Hematopoietic multipotent progenitor cell (in vitro differentiated cells): Measurements from ENCODE around the gene SFTA2. TPM values are rescaled to one million over a fixed set of nuclear protein-coding genes. Genes with fewer than 3 reads are reported as not detected.
A peak's percentile ranks its signal among the peaks of the same experiment; 100 is the strongest.
"Not testable (repeated sequence)": the region's sequence is repeated elsewhere in the genome, so short reads cannot be mapped to it uniquely, and the experiment has no call there.

Source experiments
- DNase-seq, 3 donors: peaks; one replicate each; pipeline ENCODE4 v3.0.0-alpha.2; 2011 to 2015; ENCODE audit warnings: low read depth in 2 of 3, low spot score in 2 of 3
- total RNA-seq: library from RNA; depleted of rRNA; stranded (reverse); fragments of >200 nt; gene quantifications from one replicate; pipeline ENCODE4 v1.2.3, GENCODE V29; 2012

SFTA2 gene
- total RNA-seq = not detected

DNA sequence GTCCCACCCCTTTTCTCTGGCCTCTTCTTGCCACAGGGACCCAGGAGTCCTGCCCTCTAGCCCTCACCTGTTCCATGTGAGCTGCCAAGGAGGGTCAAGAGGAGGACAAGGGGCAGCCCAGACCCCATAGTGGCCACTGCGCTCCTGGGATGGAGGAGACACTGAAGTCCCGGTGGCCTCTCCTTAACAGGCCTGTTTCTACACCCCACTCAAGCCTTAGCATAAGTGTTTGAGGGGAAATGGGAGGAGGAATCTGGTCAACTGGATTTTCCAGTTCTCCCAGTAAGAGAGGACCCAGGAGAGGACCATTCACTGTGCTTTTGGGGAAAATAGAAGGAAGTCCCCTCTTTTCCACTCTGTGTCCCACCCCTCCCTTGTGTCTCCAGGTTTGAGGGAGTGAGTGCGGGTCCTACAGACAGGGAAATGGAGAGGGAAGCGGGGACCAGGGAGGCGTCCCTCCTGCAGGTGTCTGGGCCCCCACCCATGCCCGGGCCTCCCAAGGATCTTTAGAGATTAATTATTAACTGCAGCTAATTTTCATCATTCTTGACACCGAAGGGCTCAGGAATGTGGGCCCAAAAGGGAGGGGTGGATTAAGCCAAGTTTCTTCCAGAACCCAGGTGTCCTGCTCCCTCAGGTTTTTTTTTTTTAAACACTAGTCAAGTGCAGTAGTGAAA is at the start of gene SFTA2:
Gene SFTA2, minus strand, starts transcription at position 202 of the 677 bp plus-strand sequence. Its CDS starts 74 bp downstream, at position 128.
- no peak for DNase-seq

DNA sequence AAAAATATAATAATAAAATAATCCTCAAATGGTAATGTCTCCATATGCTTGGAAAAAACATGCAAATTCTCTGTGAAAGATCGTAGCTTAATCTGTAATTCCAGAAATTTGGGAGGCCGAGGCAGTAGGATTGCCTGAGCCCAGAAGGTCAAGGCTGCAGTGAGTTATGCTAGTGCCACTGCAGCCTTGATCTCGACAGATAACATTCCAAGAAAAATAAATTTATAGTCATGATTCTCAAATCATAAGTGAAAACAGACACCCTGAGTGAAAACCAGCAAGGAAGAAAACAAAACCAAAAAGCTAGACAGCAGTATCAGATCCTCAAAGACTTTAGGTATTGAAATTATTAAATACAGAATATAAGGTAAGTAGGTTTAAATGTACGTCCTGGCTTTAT is 47.7 kb upstream of the SFTA2 start:
- DNase-seq = no peak

DNA sequence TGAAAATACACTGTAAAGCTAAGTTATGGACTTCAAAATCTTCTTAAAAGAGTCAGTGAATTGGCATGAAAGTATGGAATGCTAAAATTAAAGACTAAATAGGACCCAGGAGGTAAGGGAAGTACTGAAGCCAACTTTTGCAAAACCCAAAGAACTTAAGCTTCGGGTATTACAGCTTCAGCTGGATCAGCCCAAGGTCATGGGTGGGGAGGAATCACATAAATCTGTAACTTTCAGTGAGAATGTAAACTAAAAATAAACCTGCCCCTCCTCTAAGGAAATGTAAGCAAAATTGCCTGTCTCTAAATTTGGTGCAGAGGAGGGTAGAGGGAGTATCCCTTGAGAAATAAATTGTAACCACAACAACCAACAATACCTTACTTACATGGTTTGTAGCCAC is 47.2 kb upstream of the SFTA2 start:
- DNase-seq = no peak

DNA sequence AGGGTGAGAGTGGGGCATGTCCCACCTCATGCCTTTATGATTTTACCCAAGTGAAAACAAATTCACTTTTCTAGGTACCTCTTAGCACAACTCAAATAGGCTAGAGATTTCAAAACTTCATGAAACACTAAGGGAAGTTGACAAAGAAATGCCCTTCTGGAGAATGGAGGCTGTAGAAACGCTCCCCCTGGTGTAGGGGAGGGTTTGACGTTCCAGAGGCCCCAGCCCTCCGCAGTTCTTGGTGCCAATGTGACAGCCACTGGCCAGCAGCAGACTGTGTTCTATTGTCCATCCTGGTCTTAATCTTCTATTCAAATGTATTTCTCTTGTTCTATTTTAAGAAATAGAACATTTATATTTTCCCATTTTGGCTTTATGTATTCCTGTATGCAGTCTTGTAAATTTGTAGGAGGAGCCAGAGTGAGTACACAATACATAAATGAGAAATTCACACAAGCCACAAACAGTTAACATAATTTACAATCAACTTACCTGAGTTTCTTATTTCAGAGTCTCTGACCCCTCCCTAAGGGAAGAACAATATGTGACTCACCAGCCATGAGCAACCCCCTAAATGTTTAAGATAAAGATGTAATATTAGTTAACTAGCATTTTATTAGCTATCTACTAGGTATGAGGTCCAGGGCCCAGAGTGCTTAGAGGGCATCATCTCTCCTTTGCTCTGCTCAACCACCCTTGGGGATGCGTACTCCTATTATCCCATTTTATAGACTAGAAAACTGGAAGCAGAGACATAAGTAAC is 42.7 kb upstream of the SFTA2 start:
- DNase-seq = no peak

DNA sequence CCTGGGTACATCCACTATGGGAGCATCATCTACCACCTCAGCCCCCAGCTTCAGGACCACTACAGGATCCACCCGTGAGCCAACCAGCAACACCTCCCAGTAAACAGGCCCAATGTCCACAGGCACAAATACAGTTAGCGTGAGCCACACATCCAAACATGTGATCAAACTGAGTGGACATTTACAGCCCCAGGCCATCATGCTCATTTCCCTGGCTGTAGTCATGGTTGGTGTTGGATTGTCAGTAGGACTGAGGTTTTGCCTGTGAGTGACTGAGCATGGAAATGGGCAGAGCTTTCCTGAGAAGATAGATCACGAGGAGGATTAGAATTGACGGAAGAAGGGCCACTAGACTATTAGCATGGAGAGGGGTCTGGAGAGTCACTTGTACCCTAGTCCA is 40.8 kb upstream of the SFTA2 start:
- DNase-seq = no peak

DNA sequence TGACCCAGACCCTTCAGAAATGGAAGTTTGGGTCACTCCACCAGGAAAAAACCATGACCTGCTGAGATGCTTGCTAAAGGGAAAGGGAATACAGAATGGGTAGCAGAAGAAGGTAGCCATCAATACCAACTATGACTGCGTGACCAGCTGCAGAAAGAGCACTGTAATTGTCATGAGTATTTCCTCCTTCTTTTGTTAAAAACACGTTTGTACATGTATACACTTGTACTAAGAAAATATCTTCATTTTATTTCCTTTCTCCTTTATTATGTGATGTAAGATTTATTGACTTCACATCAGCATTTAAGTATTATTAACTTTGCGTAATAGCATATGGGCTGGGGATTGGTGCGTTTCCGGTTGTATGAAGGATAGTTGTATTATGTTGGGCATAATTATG is 39.0 kb upstream of the SFTA2 start:
- no peak for DNase-seq

DNA sequence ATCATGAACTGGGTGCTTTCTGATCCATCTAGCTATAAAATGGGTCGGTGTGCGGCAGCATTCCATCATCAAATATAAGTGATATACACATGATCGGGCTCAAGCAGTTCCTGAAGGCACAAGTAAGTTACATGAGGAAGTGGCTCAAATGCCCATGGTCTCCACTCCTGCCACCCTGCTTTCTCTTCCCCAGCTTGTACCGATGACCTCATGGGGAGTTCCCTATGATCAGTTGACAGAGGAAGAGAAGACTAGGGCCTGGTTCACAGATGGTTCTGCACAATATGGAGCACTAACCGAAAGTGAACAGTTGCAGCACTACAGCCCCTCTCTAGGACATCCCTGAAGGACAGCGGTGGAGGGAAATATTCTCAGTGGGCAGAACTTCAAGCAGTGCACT is 37.2 kb upstream of the SFTA2 start:
- not testable (repeated sequence) for DNase-seq

DNA sequence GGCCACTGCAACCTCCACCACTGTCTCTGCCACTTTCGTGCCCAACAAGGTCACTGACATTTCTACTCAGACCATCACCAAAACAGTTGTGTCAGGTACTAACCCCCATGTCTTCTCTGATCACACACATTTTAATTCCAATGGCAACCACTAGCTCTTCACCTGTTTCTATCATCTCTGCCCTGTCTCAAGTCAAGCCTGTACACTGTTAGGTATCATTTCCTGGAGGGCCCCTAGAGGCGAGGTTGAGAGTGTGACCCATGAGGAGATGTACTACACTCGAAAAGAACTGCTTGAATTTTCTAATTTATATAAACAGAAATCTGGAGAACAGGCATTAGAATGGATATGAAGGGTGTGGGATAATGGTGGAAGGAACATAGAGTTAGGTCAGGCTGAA is 34.2 kb upstream of the SFTA2 start:
- no peak for DNase-seq

DNA sequence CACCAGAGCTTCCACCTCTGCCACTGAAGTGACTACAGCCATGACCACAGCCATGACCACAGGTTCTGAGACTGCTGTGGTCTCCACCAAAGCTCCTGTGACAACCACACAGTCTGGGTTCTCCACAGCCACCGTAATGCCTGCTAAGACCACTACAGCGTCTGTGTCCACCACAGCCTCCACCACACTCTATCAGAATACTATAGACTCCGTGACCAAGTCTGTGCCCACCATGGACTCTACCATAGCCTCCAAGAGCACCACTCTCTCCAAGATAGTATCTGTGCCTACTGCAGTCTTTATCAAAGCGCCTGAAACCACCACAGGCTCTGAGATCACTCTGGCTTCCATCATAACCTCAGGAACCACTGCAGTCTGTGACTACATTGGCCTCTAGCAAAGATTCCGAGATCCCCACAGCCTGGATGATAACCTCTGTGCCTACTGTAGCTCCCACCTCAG is 33.2 kb upstream of the SFTA2 start:
- DNase-seq = no peak

DNA sequence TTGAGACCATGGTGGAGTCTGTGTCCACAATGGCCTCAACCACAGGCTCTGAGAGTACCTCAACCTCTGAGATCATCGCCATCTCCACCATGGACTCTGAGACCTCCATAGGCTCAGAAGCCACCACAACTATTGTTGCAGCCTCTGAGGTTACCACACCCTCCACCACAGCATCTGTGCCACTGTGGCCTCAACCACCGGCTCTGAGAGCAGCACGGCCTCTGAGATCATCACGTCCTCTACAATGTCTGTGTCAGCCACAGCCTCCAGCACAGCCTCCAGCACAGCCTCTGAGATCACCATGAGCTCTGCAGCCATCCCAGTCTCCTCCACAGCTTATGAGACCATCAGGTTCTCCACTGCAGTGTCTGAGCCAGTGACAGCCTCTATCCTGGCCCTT is 32.1 kb upstream of the SFTA2 start:
- DNase-seq = no peak

DNA sequence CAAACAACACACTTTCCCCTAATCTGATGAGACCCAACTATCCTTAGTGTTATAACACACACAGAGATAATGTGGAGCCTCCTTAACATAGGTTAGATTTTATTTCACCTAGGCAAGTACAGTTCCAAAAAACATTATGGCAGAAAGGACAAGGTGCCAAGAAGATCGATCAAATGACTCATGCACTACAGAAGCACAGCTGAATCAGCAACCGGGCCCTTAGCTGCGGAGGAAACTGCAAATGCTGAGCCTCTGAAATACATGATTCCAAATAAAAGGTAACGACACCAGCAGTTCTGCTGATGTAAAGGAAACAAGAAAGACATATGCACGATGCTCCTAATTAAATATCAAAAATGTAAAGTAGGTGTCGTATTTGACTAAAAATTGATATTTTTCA is 31.7 kb upstream of the SFTA2 start:
- no peak for DNase-seq

DNA sequence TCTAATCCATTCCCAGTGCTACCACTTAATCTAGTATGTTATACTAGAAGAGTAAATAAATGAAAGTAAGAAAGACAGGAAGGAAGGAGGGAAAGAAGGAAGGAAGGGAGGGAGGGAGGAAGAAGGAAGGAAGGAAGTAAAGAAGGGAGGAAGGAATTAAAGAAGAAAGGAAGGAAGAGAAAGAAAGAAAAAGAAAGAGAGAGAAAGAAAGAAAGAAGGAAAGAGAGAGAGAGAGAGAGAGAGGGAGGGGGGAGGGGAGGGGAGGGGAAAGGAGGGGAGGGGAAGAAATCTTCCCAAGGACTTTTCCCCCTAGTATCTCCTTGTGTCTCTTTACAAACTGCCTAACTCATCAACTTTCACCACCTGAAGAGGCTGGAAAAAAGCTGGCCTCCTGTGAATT is 30.7 kb upstream of the SFTA2 start:
- no peak for DNase-seq

DNA sequence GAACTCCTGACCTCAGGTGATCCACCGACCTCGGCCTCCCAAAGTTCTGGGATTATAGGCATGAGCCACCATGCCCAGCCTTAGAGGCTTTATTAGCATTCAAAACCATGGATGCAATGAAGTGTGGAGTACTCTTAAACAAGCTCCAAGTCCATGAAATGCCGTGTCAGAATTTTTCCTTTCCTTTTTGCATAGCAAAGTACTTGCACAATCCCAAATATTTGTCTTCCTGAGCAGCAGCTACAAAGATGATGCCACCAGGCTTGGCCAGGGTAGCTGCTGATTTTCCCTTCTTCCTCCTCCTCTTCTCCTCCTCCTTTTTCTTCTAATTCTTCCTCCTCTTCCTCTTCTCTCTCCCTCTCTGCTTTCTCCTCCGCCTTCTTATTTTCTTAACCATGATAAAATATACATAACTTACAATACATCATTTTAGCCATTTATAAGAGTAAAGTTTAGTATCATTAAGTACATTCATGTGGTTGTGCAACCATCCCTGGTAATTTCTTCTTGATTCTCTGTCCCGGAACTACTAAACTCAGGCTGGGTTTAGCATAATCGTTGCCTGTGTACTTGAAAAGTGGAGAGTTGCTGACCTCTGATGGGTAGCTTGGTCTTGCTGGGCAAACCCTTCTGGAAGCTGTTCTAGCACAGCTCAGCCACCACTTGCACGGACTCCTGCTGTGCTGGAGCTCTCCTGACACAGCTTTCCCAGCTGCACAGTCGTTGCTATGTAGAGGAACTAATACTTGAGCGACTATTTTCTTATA is 29.1 kb upstream of the SFTA2 start:
- DNase-seq = no peak

DNA sequence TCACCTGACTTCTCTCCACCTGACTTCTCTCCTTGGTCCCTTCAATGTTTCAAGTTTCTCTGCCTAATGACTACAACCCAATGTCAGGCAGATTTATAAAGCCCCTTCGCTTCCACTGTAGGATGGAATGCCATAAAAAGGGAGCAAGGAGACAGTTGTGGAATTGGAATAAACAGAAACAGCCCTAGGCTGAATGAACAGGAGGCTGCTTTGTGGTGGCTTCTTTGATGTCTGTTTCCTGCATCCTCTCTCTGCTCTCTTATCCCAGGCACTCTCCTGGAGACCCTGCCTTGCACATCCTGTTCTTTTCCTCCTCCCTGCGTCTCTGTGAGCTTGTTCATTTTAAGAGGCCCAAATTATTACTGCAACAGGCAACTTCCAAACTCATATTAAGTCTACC is 25.7 kb upstream of the SFTA2 start:
- no peak for DNase-seq

DNA sequence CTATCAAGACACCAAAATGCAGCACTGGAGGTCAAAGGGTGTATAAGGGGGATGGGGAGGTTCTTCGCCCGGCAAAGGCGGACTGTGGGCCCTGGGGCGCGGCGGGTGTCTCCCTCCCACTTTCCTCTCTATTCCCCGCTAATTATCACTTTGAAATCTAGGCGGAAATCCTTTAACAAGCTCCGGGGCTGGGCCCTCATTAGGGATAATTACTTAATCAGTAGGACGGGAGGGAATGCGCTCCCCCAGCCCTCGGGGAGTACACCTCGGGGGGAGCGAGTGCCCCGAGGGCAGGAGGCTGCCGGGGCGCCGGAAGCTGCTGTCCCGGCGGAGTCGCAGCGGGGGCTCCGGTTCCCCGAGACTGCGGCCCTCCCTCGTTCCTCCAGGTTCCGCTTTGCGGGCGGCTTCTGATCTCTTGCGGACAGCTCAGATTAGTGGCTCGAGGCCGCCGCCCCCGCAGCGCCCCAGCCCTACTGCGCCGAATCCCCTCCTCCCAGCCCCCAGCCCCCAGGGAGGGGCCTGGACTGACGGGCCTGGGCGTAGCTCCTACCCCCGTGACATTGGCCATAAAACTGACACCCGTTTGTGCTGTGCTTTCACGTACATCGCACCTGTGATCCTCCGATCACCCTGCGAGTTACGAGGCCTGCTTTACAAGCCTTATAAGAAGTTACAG is 23.5 kb upstream of the SFTA2 start:
- peak; percentile 19 to 73 (median 72) for DNase-seq

DNA sequence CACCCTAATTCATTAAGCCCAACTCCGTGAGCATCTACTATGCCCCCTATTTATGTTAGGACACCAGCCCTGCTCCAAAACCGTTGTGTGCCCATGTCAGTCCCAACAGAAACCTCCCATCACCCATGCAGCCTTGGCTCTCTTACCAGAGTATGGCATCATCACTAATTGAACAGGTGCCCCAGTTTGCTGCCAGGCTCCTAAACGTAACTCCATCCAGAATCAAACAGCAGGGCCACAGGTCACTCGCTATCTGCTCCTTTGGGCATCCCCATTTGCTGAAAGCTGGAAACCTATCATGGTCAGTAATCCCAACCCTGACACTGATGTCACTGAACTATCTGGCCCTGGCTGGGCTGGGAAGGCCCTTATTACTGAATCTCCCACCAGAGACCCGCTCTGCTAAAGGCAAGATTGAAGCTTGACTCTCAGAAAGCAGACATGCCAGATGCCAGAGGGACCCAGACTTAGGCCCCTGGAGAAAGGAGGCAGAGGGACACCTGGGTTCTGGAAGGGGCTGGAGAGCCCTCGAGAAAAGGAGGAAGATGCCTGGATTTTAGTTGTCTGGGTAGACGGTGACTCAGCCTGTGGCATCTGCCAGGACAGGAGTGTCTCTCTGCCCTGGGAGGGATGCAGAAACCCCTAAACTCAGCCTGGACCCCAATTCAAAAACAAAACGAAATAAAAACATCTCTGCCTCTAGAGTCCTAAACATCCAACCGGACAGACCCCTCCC is 22.8 kb upstream of the SFTA2 start:
- peak in 1 of 3 donors; percentile 5 for DNase-seq

DNA sequence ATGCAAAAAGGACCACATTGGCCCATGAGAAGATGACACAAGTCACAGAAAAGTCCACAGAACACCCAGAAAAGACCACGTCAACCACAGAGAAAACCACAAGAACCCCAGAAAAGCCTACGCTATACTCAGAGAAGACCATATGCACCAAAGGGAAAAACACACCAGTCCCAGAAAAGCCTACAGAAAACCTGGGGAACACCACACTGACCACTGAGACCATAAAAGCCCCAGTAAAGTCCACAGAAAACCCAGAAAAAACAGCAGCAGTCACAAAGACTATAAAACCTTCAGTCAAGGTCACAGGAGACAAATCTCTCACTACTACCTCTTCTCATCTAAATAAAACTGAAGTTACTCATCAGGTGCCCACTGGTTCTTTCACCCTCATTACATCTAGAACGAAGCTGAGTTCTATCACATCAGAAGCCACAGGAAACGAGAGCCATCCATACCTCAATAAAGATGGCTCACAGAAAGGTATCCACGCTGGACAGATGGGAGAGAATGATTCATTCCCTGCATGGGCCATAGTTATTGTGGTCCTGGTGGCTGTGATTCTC is 20.0 kb upstream of the SFTA2 start:
- no peak for DNase-seq

DNA sequence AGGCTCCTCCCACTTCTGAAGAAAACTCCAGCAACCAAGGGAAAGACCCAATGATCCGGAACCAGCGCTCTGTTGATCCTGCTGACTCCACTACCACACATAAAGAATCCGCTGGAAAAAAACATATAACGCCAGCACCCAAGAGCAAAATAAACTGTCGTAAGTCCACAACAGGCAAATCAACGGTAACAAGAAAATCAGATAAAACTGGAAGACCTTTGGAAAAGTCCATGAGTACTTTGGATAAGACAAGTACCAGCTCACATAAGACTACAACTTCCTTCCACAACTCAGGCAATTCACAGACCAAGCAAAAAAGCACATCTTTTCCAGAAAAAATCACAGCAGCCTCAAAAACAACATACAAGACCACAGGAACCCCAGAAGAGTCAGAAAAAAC is 16.8 kb upstream of the SFTA2 start:
- no peak for DNase-seq

DNA sequence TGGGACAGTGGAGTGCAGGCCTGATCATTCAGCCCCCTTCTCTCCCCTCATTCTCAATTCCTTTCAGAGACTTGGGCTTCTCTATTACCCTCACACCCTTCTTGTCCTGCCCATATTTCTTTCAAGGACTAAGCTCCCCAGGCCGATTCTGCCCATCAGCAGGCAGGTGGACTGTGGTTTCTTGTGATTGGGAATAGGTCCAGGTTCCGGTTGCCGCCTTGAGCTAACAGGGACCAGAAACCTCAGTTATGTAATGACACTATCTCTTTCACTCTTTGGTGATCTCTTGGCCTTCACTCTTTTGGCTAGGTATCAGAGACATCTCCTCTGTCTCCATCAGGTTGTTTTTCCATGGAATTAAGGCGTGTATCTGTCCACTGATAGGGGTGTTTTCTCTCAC is 15.3 kb upstream of the SFTA2 start:
- DNase-seq = no peak

DNA sequence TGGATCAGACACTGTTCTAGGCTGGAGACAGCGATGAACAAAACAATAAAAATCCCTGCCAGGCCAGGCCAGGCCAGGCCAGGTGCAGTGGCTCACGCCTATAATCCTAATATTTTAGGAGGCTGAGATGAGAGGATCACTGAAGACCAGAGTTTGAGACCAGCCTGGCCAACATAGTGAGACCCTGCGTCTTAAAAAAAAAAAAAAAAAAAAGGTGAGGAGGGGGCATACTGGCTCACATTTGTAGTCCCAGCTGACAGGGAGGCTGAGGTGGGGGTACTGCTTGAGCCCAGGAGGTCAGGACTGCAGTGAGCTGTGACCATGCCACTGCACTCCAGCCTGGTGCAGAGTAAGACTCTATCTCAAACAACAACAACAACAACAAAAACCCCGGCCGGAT is 13.3 kb upstream of the SFTA2 start:
- no peak for DNase-seq
